SK-N-SH treated with all-trans-retinoic acid at 6 μM for 48 hours (cell line): ENCODE data around the gene HSF2BP.

Experiments used
- CREB5 ChIP-seq: fragments of 250-450 bp; sonication (Bioruptor Pico); IDR thresholded peaks from 2 replicates; pipeline ENCODE4 v1.5.1; 2020; ENCODE audit warnings: low read depth, mild to moderate bottlenecking, moderate library complexity
- ESRRG ChIP-seq: fragments of 250-450 bp; sonication (Bioruptor Pico); IDR thresholded peaks from 2 replicates; pipeline ENCODE4 v1.6.1; 2021; ENCODE audit warnings: mild to moderate bottlenecking

GRCh38 chr21:43669828-43670605, 10.7 kb upstream of the HSF2BP start:
- TF ChIP-seq CREB5 (CRISPR knock-in tag) (no peak), ESRRG (CRISPR knock-in tag) (no peak)
